ENCODE measurements around the gene ARPC1B. TPM values are rescaled to one million over a fixed set of nuclear protein-coding genes. Genes with fewer than 3 reads are reported as not detected.
A peak's percentile ranks its signal among the peaks of the same experiment; 100 is the strongest.
"Not testable (repeated sequence)": the region's sequence is repeated elsewhere in the genome, so short reads cannot be mapped to it uniquely, and the experiment has no call there.

The ARPC1B gene
- total RNA-seq, 2 donors from 2014 or later, result 143 to 170 TPM

DNA sequence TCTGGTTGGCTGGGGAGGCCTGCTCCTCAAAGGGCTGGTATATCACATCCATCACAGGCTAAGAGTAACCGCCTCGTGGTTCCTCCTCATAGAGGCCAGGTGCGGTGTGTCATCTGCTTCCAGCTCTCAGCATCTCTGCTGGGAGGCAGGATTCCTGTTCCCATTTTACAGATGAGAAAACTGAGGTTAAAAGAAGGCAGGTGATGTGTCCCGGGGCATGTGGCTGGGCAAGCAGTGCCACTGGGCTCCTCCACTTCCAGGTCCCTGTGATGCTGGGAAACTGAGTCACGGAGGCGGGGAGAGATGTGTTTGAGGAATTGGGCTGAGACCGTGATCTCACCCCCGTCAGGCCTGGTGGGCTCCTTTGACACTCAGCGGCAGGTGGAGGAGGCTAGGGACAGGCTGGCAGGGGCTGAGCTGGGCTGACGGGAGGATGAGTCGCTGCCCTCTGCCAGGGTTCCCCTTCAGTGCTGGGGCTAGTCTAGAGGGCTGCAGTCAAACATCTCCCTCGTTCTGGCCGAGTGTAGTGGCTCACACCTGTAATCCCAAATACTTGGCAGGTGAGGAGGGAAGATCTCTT, 9.4 kb downstream of the ARPC1B start:
- ATAC-seq (no peak), DNase-seq (no peak)
- intact Hi-C loops (cut with DNase I, micrococcal nuclease), result no loop called here

DNA sequence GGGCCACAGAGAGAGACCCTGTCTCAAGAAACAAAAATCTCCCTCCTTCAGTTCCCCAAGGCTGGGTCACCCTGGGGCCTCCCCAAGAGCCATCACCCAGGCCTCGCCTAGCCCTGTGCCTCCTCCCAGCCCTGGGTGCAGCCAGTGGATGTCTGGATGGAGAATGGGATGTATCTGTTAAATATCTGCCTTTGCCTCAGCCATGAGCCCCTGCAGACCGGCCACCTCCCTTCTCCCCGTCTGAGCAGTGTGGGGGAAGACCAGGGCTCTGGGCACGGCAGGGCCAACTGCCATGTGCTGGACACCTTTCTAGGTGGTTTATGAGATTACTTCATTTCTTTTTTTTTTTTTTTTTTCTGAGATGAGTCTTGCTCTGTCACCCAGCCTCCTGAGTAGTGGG, 10.0 kb downstream of the ARPC1B start:
- intact Hi-C loops (cut with DNase I, micrococcal nuclease), result no loop called here
- ATAC-seq, result no peak

DNA sequence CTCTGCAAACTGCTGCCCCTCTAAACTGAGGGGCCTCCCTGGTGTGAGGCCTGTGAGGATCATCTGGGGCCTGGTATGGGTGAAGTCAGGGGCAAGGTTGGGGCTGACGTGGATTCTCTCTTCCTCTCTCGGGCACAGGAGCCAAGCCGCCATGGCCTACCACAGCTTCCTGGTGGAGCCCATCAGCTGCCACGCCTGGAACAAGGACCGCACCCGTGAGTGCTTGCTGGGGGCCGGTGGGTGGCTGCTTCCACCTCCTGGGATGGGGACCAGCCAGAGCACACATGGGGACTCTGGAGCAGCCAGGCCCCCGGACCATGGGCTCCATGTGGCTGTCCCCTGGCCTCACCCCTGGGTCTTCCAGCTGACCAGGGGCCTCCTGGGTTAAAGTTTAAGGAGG, 11.0 kb downstream of the ARPC1B start:
- DNase-seq (no peak), ATAC-seq (no peak)
- intact Hi-C loops (cut with DNase I, micrococcal nuclease), result no loop called here

More for the DNA sequence above, 10.0 kb downstream of the ARPC1B start:
- DNase-seq, result no peak

DNA sequence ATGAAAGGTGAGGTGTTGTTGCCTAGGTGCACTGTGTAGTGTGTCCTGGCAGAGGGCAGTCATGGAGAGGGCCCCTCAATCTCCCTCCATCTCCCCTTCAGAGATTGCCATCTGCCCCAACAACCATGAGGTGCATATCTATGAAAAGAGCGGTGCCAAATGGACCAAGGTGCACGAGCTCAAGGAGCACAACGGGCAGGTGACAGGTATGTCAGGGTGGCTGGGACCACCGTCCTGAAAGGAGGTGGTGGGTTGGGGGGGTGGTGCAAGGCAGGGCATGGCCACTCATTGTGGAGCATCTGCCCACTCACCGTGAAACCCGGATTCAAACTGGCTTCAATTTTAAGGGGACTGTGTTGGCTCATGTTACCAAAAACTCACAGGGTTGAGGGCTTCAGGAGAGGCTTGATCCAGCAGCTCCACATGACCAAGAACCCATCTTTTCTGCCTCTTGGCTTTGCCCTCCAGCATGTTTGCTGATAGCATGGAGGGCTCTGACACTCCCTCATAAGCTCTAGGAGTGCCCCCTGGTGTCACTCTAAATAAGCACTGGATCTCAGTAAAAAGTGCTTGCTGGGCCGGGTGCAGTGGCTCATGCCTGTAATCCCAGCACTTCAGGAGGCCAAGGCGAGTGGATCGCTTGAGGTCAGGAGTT, 12.2 kb downstream of the ARPC1B start:
- peak; percentile 54 for ATAC-seq
- intact Hi-C loops (cut with DNase I, micrococcal nuclease), result no loop called here
- no peak for DNase-seq

DNA sequence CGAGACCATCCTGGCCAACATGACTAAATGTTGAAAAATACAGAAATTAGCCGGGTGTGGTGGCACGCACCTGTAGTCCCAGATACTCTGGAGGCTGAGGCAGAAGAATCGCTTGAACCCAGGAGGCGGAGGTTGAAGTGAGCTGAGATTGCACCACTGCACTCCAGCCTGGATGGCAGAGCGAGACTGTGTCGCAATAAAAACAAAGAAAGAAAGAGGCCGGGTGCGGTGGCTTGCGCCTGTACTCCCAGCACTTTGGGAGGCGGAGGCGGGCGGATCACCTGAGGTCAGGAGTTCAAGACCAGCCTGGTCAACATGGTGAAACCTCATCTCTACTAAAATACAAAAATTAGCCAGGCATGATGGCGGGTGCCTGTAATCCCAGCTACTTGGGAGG, 12.7 kb downstream of the ARPC1B start:
- intact Hi-C loops (cut with DNase I, micrococcal nuclease); DNase-seq; ATAC-seq: not testable (repeated sequence)

DNA sequence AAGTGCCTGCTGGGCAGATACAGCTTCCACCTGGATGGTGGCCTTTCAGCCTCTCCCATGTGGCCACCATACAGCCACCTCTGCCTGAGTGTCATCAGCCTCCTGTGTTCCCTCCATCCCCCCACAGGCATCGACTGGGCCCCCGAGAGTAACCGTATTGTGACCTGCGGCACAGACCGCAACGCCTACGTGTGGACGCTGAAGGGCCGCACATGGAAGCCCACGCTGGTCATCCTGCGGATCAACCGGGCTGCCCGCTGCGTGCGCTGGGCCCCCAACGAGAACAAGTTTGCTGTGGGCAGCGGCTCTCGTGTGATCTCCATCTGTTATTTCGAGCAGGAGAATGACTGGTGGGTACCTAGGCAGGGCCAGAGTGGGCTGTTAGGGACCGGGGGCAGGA, 13.4 kb downstream of the ARPC1B start:
- ATAC-seq (no peak), DNase-seq (no peak)
- intact Hi-C loops (cut with DNase I, micrococcal nuclease), result no loop called here

DNA sequence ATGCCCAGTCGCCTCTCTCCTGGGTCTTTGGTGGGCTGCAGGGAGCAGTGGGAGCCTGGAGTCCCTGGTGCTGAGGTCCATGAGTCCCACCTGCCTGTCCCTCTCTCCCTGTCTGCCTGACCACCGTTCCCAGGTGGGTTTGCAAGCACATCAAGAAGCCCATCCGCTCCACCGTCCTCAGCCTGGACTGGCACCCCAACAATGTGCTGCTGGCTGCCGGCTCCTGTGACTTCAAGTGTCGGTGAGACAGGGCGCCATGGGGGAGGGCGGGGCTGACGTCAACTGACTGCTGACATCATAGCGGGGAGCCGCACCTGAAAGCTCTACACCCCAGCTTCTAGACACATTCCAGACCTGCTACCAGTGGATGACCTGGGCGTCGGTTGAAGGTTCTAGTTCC, 15.2 kb downstream of the ARPC1B start:
- intact Hi-C loops (cut with DNase I, micrococcal nuclease), result no loop called here
- ATAC-seq, result no peak
- DNase-seq, result no peak

DNA sequence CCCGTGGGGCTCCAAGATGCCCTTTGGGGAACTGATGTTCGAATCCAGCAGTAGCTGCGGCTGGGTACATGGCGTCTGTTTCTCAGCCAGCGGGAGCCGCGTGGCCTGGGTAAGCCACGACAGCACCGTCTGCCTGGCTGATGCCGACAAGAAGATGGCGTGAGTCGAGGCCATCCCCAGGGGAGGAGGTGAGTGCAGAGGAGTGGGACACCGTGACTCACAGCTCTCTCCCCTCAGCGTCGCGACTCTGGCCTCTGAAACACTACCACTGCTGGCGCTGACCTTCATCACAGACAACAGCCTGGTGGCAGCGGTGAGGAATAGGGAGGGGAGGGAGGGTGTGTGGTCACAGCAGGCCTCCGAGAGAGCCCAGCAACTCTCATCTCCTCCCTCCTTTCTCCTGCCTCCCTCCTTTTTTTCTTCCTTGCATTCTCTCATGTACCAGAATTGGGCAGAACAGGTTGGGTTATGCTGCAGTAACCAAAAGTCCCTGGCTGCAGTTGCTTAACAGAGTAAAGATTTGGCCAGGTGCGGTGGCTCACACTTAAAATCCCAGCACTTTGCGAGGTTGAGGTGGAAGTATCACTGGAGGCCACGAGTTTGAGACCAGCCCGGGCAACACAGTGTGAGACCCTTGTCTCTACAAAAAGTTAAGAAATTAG, 16.5 kb downstream of the ARPC1B start:
- intact Hi-C loops (cut with DNase I, micrococcal nuclease), result no loop called here
- no peak for ATAC-seq
- no peak for DNase-seq

DNA sequence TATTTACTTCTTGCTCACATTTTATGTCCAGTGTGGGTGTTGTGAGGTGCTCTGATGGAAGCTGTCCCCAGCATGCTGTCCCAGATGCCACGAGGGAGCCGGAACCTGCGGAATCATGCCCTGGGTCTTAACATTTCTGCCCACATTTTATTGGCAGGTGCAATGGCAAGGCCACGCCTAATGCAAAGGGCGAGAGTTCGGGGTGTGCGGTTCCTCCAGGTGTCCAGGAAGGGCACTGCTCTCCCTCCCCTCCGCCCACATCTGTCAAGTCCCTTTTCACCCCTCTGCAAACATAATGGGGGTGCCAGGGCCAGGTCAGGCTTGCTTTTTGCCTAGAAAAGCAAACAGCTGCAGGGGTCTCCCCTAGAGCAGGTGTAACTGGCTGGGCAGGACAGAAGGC, 17.5 kb downstream of the ARPC1B start:
- DNase-seq (peak; percentile 40 to 64), ATAC-seq (peak; percentile 53)
- intact Hi-C loops (cut with DNase I, micrococcal nuclease), result no loop called here

DNA sequence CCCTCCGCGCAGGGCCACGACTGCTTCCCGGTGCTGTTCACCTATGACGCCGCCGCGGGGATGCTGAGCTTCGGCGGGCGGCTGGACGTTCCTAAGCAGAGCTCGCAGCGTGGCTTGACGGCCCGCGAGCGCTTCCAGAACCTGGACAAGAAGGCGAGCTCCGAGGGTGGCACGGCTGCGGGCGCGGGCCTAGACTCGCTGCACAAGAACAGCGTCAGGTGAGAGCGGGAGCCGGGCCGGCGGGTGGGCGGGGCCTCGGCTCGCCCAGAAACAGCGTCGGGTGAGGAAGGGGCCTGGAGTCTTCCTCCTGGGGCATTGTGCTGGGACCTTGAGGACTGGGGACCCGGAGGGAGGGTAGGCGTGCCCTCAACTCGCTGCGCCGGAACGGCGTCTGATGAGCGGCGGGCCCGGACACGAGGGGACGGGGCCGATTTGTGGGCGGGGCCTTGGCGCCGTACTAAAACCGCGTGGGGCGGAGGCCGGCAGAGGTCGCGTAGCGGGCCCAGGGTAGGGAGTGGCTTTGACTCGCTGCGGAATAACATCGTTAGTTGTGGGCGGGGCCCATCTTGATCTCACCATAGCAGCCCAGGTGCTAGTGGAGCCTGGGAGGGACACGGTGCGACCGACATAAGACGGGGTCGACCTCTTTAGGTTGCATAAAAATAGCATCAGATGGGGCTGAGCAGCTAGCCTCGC, 18.3 kb downstream of the ARPC1B start:
- intact Hi-C loops (cut with DNase I, micrococcal nuclease), result no loop called here
- ATAC-seq, result peak; percentile 89
- DNase-seq, result peak; percentile 90 to 93

DNA sequence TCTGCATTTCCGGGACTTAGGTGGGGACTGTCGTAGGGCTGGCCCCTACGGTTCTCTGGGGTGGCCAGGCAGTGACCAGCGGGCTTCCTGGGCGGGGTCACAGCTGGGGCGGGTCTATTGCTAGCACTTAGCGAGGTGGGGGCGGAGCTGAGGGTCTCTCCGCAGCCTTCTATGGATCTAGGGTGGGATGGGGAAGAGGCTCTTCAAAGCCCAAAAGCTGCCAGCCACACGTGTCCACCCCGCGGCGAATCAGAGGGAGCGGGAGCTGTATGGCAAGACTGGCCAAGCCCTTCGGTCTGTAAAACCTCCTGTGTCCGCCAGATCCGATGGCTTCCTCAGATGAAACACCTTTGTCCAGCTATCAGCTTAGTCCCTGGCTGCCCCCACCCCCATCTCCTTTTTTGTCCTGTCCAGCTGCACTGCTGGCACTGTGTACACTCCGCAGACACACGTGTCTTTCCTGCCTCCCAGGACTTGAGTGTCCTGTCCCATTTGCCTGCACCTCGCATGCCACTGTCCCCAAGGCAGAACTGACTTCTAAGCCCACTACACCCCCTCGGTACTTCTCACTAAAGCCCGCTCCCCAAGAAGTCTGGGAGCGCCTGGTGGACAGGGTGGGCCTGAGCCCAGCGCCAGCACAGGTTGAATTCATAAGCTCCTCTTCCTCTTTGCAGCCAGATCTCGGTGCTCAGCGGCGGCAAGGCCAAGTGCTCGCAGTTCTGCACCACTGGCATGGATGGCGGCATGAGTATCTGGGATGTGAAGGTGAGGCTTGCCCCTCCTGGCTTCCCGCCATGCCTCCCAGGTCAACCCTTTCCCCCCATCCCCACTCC, 19.0 kb downstream of the ARPC1B start:
- ATAC-seq, result peak; percentile 50
- intact Hi-C loops (cut with DNase I, micrococcal nuclease), result no loop called here
- no peak for DNase-seq

DNA sequence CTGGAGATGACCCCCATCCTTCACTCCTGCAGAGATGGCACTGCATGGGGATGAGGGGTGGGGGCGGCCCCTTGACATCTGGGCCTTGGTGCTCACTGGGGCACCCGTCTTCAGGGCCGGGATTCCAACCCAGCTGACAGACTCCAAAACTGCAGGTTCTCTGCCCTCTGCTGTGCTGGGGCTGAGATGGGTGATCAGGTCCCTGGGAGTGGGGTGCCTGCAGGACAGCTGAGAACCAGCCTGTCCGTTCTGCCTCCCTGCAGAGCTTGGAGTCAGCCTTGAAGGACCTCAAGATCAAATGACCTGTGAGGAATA, 19.6 kb downstream of the ARPC1B start:
- intact Hi-C loops (cut with DNase I, micrococcal nuclease), result no loop called here
- no peak for ATAC-seq
- DNase-seq, result no peak

DNA sequence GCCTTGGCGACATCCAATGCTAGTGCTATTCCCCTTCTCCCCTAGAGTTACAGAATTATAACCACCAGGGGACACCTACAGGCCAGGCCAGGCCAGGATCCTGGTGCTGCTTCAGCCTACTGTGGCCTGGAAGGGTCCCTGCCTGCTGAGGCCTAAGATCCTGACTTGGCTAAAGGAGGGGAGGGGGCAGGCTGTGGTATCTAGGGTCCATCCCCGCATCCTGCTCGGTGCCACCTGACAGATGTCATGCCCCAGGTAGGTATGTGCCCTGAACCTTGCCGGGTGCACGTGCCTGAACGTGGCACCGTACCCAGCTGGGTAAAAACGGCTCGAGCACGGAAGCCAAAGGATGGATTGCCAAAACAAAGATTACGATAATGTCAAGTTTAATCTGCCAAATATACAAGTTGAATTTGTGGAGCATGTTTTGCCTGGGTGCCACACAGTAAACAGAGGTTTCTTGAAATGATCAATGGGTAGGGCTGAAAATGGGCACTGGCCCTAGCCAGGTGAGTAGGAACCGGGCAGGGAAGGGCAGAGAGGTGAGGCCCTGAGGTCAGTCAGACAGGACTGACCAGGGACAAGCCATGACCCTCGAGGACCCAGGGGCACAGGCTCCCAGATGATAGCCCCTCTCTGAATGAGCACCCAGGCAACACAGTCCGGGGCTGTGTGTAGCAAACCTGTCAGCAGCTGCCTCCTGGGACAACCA, 21.2 kb downstream of the ARPC1B start:
- intact Hi-C loops (cut with DNase I, micrococcal nuclease), result no loop called here
- DNase-seq (no peak), ATAC-seq (no peak)

DNA sequence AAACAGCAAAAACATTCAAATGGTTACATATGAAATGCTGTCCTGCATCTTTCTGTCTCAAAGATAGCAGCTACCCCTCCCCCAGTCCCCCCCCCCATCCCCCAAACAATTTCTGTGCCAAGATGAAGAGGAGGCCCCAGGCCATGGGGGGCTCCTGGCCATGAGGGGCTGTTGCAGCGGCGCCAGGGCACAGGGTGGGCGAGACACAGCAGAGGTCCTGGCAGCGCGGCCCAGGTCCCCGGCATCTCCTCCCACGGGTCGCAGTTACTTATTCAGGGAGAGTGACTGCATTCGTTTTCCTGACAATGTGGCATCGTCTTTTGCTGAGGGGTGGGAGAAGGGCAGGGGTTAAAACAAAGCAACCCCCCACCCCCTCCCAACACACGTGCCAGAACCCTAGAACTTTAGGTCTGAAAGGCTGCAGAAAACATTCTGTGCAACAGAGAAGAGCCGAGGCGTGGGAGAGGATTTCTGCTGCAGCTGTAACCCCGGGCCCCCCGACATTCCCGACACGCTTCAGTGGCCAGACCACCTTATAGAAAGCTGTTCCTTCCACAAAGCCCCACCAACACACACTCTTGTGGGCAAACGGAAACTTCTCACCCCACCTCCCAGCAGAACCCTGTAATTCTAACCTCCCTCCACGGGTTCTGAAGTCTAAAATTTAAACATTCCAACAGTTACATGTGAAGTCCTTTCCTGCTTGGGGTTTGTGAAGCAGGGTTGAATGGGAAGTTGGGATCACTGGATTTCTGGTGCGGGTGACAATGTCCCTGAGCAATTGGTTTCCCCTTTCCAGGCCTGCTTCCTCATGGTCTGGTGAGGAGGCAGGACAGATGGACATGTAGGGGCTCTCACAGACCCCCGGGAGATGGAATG, 22.1 kb downstream of the ARPC1B start:
- DNase-seq, result no peak
- intact Hi-C loops (cut with DNase I, micrococcal nuclease), result no loop called here
- no peak for ATAC-seq

DNA sequence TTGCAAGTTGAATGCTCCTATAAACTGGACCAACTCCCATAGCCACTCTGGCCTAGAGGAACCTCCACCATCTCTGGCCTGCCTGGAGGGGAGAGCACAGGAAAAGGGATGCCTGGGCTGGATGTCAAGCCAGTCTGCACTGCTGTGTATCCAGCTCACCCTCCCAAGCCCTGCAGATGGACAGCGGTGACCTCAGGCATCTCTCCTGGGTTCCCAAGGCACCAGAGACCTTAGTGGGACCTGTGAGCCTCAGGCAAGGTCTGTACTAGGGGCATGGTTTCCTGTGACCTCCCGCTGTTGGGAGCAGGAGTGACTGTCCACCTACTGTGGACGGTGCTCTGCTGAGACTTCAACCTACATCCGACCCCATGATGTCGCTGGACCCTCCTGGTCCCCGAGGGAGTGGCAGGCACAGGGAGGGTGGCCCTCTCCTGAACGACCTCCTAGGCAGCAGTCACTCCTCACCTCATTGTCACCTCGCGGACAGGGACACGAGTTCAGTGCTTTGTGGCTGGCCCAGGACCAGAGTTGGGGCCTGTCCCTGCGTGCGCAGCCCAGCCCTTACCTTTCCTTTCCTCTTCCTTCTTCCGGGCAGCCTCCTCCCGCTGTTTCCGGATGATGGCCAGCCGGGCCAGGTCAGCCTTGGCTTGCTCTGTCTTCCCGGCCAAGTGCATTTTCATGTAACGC, 22.9 kb downstream of the ARPC1B start:
- DNase-seq, result no peak
- no peak for ATAC-seq
- intact Hi-C loops (cut with DNase I, micrococcal nuclease), result no loop called here

DNA sequence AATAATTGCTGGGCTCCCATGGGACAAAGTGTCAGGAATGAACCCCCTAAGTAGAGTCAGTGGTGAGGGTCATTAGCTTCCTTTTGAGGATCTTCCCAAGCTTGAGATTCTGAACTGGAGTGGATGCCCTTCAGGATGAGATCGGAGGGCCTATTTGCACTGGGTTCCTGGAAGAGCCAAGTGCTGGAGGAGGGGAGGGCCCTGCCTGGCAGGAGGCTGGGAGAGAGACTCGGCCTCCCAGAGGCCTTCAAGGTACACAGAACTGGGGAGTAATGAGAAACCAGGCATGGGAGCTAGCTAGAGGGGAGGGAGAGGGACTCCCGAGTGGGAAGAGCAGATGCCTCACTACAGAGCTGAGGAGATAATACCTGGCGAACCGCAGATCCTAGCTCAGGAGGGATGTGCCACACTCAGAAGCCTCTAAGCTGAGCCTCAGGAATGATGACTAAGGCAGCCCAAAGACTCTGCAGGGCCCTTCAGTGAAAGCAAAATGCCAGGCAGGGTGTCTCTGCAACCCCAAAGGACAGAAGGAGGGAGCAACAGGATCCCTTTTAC, 24.4 kb downstream of the ARPC1B start:
- intact Hi-C loops (cut with DNase I, micrococcal nuclease), result no loop called here
- no peak for DNase-seq
- ATAC-seq, result no peak

DNA sequence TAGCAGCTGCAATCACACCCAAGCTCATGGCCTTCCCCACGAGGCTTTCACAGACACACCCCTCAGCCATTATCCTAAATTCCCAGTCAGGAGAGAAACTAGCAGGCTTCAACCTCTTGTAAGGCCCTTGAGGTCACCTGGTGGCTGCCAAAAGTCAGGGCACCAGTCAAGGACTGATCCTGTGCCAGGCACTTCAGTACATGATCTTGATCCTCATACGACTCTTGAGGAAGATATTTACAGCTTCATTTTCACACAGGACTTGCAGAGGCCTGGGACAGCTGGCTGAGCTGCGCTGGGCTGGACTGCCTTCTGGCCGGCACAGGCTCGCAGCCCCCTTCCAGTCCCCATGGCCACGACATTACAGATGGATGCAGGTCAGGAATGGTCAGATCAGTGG, 25.1 kb downstream of the ARPC1B start:
- intact Hi-C loops (cut with DNase I, micrococcal nuclease), result no loop called here
- ATAC-seq (no peak), DNase-seq (no peak)

All from left colon (tissue), 2 donors.